ENCODE data around the gene ERGIC1. TPM values are rescaled to one million over a fixed set of nuclear protein-coding genes. Genes with fewer than 3 reads are reported as not detected.

The ERGIC1 gene
- total and polyA plus RNA-seq, 2 of the 13 experiments (the other 11 are each of a cell fraction or from before 2014, with no cell fraction given): 78.5 to 184 TPM

GRCh38 chr5:172785429-172786088 is 48.5 kb upstream of the ERGIC1 start (continued):
- TF ChIP-seq KIAA2018 (CRISPR knock-in tag; IDR thresholded peaks at IDR 0.05; ENCODE audit: borderline replicate concordance) (no peak), ZFP82 (CRISPR knock-in tag; IDR thresholded peaks at IDR 0.05; ENCODE audit: borderline replicate concordance) (no peak), KDM2A (CRISPR knock-in tag; IDR thresholded peaks at IDR 0.05; ENCODE audit: borderline replicate concordance, low read depth) (no peak), SMAD1 (CRISPR knock-in tag; IDR thresholded peaks at IDR 0.05; ENCODE audit: borderline replicate concordance, low read depth) (no peak), JARID2 (CRISPR knock-in tag; IDR thresholded peaks at IDR 0.05; ENCODE audit: insufficient replicate concordance) (no peak), ZNF792 (CRISPR knock-in tag; IDR thresholded peaks at IDR 0.05) (no peak), PBX3 (CRISPR knock-in tag; IDR thresholded peaks at IDR 0.05; ENCODE audit: borderline replicate concordance) (no peak), SIX1 (CRISPR knock-in tag; IDR thresholded peaks at IDR 0.05; ENCODE audit: borderline replicate concordance) (no peak)
- TF ChIP-seq, protein P1, sequence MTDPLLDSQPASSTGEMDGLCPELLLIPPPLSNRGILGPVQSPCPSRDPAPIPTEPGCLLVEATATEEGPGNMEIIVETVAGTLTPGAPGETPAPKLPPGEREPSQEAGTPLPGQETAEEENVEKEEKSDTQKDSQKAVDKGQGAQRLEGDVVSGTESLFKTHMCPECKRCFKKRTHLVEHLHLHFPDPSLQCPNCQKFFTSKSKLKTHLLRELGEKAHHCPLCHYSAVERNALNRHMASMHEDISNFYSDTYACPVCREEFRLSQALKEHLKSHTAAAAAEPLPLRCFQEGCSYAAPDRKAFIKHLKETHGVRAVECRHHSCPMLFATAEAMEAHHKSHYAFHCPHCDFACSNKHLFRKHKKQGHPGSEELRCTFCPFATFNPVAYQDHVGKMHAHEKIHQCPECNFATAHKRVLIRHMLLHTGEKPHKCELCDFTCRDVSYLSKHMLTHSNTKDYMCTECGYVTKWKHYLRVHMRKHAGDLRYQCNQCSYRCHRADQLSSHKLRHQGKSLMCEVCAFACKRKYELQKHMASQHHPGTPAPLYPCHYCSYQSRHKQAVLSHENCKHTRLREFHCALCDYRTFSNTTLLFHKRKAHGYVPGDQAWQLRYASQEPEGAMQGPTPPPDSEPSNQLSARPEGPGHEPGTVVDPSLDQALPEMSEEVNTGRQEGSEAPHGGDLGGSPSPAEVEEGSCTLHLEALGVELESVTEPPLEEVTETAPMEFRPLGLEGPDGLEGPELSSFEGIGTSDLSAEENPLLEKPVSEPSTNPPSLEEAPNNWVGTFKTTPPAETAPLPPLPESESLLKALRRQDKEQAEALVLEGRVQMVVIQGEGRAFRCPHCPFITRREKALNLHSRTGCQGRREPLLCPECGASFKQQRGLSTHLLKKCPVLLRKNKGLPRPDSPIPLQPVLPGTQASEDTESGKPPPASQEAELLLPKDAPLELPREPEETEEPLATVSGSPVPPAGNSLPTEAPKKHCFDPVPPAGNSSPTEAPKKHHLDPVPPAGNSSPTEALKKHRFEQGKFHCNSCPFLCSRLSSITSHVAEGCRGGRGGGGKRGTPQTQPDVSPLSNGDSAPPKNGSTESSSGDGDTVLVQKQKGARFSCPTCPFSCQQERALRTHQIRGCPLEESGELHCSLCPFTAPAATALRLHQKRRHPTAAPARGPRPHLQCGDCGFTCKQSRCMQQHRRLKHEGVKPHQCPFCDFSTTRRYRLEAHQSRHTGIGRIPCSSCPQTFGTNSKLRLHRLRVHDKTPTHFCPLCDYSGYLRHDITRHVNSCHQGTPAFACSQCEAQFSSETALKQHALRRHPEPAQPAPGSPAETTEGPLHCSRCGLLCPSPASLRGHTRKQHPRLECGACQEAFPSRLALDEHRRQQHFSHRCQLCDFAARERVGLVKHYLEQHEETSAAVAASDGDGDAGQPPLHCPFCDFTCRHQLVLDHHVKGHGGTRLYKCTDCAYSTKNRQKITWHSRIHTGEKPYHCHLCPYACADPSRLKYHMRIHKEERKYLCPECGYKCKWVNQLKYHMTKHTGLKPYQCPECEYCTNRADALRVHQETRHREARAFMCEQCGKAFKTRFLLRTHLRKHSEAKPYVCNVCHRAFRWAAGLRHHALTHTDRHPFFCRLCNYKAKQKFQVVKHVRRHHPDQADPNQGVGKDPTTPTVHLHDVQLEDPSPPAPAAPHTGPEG (CRISPR knock-in tag; IDR thresholded peaks at IDR 0.05): no peak
